ENCODE data around the gene TMED9. TPM values are rescaled to one million over a fixed set of nuclear protein-coding genes. Genes with fewer than 3 reads are reported as not detected.
"Not testable (repeated sequence)": the region's sequence is repeated elsewhere in the genome, so short reads cannot be mapped to it uniquely, and the experiment has no call there.

Gene TMED9
- total RNA-seq, 4 donors from 2014 or later: 81.0 to 129 (median 105) TPM

GRCh38 chr5:177557041-177557647 is 34.9 kb upstream of the TMED9 start:
- TF ChIP-seq, protein P1, sequence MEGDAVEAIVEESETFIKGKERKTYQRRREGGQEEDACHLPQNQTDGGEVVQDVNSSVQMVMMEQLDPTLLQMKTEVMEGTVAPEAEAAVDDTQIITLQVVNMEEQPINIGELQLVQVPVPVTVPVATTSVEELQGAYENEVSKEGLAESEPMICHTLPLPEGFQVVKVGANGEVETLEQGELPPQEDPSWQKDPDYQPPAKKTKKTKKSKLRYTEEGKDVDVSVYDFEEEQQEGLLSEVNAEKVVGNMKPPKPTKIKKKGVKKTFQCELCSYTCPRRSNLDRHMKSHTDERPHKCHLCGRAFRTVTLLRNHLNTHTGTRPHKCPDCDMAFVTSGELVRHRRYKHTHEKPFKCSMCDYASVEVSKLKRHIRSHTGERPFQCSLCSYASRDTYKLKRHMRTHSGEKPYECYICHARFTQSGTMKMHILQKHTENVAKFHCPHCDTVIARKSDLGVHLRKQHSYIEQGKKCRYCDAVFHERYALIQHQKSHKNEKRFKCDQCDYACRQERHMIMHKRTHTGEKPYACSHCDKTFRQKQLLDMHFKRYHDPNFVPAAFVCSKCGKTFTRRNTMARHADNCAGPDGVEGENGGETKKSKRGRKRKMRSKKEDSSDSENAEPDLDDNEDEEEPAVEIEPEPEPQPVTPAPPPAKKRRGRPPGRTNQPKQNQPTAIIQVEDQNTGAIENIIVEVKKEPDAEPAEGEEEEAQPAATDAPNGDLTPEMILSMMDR (IDR thresholded peaks at IDR 0.05): no peak
- no peak for DNase-seq (ENCODE audit: low spot score)

DNA sequence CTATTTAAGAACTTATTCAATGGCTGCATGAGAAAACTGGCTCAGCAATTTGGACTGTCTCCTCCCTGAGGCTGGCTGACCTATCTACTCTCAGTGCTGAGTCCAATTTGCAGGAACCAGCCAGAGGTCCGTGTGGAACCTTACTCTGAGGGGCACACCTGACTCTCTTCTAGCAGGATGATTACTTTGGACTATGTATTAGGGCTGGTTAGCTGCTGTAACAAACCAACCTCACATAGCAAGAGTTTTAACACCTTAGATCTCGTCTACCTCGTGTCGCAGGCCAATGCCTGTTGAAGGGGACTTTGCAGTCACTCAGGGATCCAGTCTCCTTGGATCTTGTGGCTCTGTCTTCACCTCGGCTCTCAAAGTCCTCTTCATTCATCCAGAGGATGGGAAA is 34.2 kb upstream of the TMED9 start:
- DNase-seq (ENCODE audit: low spot score): no peak
- TF ChIP-seq, protein P1 (IDR thresholded peaks at IDR 0.05): no peak
- ATAC-seq (ENCODE audit: low FRiP score): no peak

More at GRCh38 chr5:177557041-177557647, 34.9 kb upstream of the TMED9 start:
- no peak for ATAC-seq (ENCODE audit: low FRiP score)

DNA sequence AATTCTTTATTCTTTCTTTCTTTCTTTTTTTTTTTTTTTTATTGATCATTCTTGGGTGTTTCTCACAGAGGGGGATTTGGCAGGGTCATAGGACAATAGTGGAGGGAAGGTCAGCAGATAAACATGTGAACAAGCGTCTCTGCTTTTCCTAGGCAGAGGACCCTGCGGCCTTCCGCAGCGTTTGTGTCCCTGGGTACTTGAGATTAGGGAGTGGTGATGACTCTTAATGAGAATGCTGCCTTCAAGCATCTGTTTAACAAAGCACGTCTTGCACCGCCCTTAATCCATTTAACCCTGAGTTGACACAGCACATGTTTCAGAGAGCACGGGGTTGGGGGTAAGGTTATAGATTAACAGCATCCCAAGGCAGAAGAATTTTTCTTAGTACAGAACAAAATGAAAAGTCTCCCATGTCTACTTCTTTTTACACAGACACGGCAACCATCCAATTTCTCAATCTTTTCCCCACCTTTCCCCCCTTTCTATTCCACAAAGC is 32.5 kb upstream of the TMED9 start:
- not testable (repeated sequence) for ATAC-seq (ENCODE audit: low FRiP score)

DNA sequence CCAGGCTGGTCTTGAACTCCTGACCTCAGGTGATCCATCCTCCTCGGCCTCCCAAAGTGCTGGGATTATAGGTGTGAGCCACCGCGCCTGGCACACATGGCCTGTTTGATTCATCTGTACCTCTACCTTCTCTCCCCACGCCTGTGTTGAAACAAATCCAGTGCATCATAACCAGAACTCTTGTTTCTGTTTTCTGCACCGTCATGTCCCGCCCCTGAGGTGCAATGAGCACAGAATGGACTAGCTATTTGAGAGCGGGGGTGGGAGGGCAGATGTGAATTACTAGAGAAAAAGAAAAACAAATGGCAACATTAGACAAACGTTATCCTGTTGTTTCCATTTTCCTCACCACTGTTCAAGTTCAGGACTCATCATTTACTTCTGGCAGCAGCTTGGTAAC is 27.0 kb upstream of the TMED9 start:
- DNase-seq (ENCODE audit: low spot score) (no peak), ATAC-seq (ENCODE audit: low FRiP score) (no peak)
- TF ChIP-seq, protein P1 (IDR thresholded peaks at IDR 0.05): no peak

More for the DNA sequence above, 32.5 kb upstream of the TMED9 start:
- not testable (repeated sequence) for DNase-seq (ENCODE audit: low spot score)

DNA sequence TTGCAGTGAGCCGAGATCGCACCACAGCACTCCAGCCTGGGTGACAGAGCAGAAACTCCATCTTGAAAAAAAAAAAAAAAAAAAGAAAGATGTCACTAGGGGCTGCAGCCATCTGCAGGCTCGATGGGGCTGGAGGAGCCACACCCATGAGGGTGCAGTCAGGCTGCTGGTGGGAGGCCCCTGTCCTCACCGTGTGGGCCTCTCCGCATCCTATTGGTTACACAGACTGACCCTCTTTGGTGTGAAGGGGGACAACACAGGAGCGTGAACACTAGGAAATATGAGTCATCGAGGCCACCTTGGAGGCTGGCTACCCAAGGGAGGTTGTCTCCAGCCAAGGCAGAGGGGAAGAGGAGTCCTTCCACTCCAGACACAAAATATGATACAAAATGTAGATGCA is 23.7 kb upstream of the TMED9 start:
- DNase-seq (ENCODE audit: low spot score) (no peak), ATAC-seq (ENCODE audit: low FRiP score) (no peak)
- TF ChIP-seq, protein P1 (IDR thresholded peaks at IDR 0.05): no peak

DNA sequence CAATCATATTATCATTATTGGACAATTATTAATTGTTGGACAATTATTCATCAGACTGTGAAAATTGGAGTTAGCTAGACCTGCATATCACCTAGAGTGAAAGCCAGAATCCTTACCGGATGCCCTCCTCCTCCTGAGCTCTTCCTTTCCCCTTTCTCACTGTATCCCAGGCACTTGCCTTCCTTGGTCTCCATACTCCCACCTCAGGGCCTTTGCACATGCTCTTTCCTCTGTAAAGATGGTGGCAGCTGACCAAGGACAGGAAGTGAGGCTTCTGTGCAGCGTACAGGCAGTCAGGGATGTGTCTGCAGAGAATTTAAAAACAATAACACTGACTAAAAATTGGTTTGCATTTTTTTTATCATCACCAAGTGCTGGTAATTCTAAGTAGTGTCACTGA is 22.1 kb upstream of the TMED9 start:
- DNase-seq (ENCODE audit: low spot score): no peak
- TF ChIP-seq, protein P1 (IDR thresholded peaks at IDR 0.05): no peak
- no peak for ATAC-seq (ENCODE audit: low FRiP score)

DNA sequence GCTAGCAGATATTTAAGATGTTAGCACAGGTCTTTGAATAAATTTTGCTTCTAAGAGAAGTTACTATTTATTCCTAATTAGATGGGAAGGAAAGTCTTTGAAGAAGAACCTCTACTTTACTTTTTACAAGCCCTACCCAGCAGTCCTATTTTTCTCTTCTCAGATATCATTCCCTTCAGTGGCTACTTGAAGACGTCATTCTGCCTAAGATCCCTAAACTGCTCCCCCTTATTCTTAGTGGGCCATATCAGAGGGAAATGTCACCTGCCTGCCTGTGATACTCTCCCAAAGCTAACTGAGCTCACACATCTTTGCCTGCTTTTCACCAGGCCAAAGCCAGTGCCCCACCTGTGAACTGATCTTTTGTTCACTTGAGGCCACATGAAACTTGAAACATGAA is 16.5 kb upstream of the TMED9 start:
- ATAC-seq (ENCODE audit: low FRiP score) (no peak), DNase-seq (ENCODE audit: low spot score) (no peak)
- TF ChIP-seq, protein P1 (IDR thresholded peaks at IDR 0.05): no peak

Data from omental fat pad (tissue), 4 donors.